Activated CD8-positive, alpha-beta T cell treated with anti-CD3 and anti-CD28 coated beads for 36 hours (primary cell): ENCODE results near the gene SFXN5. TPM values are rescaled to one million over a fixed set of nuclear protein-coding genes. Genes with fewer than 3 reads are reported as not detected.

Experiments used
- ATAC-seq: fragments of 200-7000 bp; cut with Tn5 transposase; one replicate; pipeline ENCODE4 v1.10.0; 2021; ENCODE audit warnings: mild to moderate bottlenecking, moderate library complexity
- CTCF ChIA-PET: fragments of 350-600 bp; sonication (Branson Sonifier 250); formaldehyde crosslinking; loops from one replicate; lab custom pipeline; 2021; ENCODE audit warnings: antibody characterized with exemption; lab: Charles Lee
- POLR2A ChIA-PET: fragments of 350-600 bp; sonication (Branson Sonifier 250); formaldehyde crosslinking; loops from one replicate; lab custom pipeline; 2021; ENCODE audit warnings: antibody characterized with exemption; lab: Charles Lee
- DNase-seq: peaks from one replicate; pipeline ENCODE4 v3.0.0-alpha.2; 2020
- H3K27ac Mint-ChIP-seq: one replicate; pipeline ENCODE4 v1.8.0; 2021; ENCODE audit warnings: mild to moderate bottlenecking, mixed read lengths
- H3K27me3 Mint-ChIP-seq: one replicate; pipeline ENCODE4 v1.8.0; 2021; ENCODE audit warnings: mixed read lengths
- H3K36me3 Mint-ChIP-seq: one replicate; pipeline ENCODE4 v1.8.0; 2021; ENCODE audit warnings: low read depth, mixed read lengths
- H3K4me1 Mint-ChIP-seq: one replicate; pipeline ENCODE4 v1.8.0; 2021; ENCODE audit warnings: low read depth, mixed read lengths
- H3K4me3 Mint-ChIP-seq: one replicate; pipeline ENCODE4 v1.8.0; 2021; ENCODE audit warnings: mild to moderate bottlenecking, moderate library complexity, mixed read lengths
- H3K9me3 Mint-ChIP-seq: one replicate; pipeline ENCODE4 v1.8.0; 2021; ENCODE audit warnings: mixed read lengths
- CTCF ChIP-seq: fragments of 200-600 bp; IDR thresholded peaks from one replicate; pipeline ENCODE4 v1.8.0; 2022; ENCODE audit warnings: antibody characterized with exemption, mild to moderate bottlenecking
- intact Hi-C: fragments of 100-400 bp; cut with micrococcal nuclease; formaldehyde crosslinking; loops from one replicate; pipeline ENCODE4 v1.10.0; 2022
- total RNA-seq, 2 experiments: library from RNA; stranded (reverse); gene quantifications; one replicate each; pipeline ENCODE4 v1.2.3, GENCODE V29; 2021

The SFXN5 gene
- total RNA-seq, 2 experiments from 2014 or later = 7.4 to 9.6 TPM

- no peaks in the 10 kb centered on the region for H3K9me3 Mint-ChIP-seq
- no peaks in the 10 kb centered on the region for H3K4me1 Mint-ChIP-seq
- intact Hi-C loops = no loop called here
- ATAC-seq (no peak), DNase-seq (no peak)
- no peak overlapping the region for H3K4me3 Mint-ChIP-seq
- CTCF ChIA-PET = no interaction called here
- H3K27me3 Mint-ChIP-seq = no peaks in the 10 kb centered on the region
- TF ChIP-seq CTCF = no peak
- no peaks in the 10 kb centered on the region for H3K36me3 Mint-ChIP-seq
- H3K27ac Mint-ChIP-seq = no peak overlapping the region
- POLR2A ChIA-PET = no interaction called here
These were observed 38.8 kb downstream of the SFXN5 start for GRCh38 chr2:73032702-73033097.

GRCh38 chr2:73031725-73032701 lies 39.5 kb downstream of the SFXN5 start:
- Mint-ChIP-seq H3K27me3 (no peaks in the 10 kb centered on the region), H3K9me3 (no peaks in the 10 kb centered on the region), H3K36me3 (no peaks in the 10 kb centered on the region), H3K4me3 (no peak overlapping the region), H3K27ac (no peak overlapping the region), H3K4me1 (no peaks in the 10 kb centered on the region)
- DNase-seq (no peak), ATAC-seq (no peak)
- CTCF ChIA-PET = interaction anchor here (1.2 kb wide), 1 partner anchor 11 kb away, joined by 3 read pairs; no protein-coding TSS in a partner anchor
- TF ChIP-seq CTCF = no peak
- intact Hi-C loops = no loop called here
- POLR2A ChIA-PET = no interaction called here

DNA sequence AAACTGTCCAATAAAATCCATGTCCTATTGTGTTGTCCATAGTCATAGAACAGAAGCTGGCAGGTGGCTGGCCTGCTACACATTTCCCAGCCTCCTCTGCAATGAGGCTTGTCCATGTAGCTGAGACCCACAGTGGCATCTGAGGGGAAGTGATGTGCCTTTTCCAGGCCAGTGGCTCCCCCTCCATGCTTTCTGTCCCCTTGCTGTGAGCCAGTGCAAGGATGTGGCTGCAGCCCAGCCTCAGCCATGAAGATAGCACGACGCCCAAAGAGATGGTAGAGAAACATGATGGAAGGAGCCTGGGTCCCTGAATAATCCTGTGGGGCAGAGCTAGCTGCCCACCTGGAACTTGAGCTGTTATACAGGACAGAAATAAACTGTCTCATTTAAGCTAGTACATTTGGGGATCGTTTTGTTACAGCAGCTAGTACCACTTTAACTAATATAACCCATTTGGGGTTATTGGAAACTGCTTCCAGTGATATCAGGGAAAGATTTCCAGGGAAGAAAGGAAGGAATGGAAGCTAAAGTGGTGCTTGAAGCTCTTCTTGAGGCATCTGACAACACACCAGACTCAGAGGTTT lies 40.3 kb downstream of the SFXN5 start:
- Mint-ChIP-seq H3K4me1 (no peaks in the 10 kb centered on the region), H3K27me3 (no peaks in the 10 kb centered on the region), H3K4me3 (no peak overlapping the region), H3K9me3 (no peaks in the 10 kb centered on the region), H3K27ac (no peak overlapping the region), H3K36me3 (no peaks in the 10 kb centered on the region)
- CTCF ChIA-PET = interaction anchor here (1.2 kb wide), 1 partner anchor 12 kb away, joined by 3 read pairs; no protein-coding TSS in a partner anchor
- no peak for TF ChIP-seq CTCF
- intact Hi-C loops = no loop called here
- ATAC-seq (no peak), DNase-seq (no peak)
- POLR2A ChIA-PET = no interaction called here

DNA sequence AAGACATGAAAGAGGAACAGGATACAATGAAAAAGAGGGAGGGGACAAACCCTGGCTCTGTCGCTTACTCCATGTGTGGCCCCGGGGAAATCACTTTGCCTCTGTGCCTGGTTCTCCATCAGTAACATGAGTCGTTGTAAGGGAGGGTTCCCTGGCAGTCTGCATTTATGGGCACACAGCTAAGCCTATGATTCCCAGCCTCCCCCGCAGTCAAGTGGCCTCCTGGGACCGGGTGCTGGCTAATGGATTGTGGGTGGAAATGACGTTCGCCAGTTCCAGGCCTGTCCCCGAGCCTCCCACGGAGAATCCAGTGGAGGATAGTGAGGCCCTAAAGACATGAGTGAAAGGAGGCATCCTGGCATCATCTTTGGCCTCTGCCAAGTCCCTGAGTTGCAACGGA lies 42.7 kb downstream of the SFXN5 start:
- intact Hi-C loops = no loop called here
- no peak overlapping the region for H3K4me3 Mint-ChIP-seq
- no peak overlapping the region for H3K27ac Mint-ChIP-seq
- H3K27me3 Mint-ChIP-seq = no peaks in the 10 kb centered on the region
- H3K4me1 Mint-ChIP-seq = no peaks in the 10 kb centered on the region
- DNase-seq (no peak), ATAC-seq (no peak)
- no peaks in the 10 kb centered on the region for H3K36me3 Mint-ChIP-seq
- ChIA-PET POLR2A (no interaction called here), CTCF (no interaction called here)
- H3K9me3 Mint-ChIP-seq = no peaks in the 10 kb centered on the region
- TF ChIP-seq CTCF = no peak

DNA sequence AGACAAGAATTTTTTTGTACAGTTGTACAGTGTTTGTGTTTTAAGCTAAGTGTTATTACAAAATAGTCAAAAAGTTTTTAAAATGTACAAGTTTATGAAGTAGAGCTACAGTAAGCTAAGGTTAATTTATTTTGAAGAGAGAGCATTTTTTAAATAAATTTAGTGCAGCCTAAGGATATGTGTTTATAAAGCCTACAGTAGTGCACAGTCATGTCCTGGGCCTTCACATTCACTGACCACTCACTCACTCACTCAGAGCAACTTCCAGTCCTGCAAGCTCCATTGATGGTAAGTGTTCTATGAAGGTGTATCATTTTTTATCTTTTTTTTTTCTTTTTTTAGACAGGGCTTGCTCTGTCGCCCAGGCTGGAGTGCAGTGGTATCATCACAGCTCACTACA lies 44.2 kb downstream of the SFXN5 start:
- no peak for ATAC-seq
- no peak for DNase-seq
- Mint-ChIP-seq H3K27ac (no peak overlapping the region), H3K4me3 (no peak overlapping the region), H3K4me1 (no peaks in the 10 kb centered on the region), H3K27me3 (no peaks in the 10 kb centered on the region), H3K36me3 (no peaks in the 10 kb centered on the region), H3K9me3 (no peaks in the 10 kb centered on the region)
- ChIA-PET POLR2A (no interaction called here), CTCF (no interaction called here)
- intact Hi-C loops = no loop called here
- TF ChIP-seq CTCF = no peak
